GM12878 (cell line): Measurements from ENCODE around the gene TRPC3. TPM values are rescaled to one million over a fixed set of nuclear protein-coding genes. Genes with fewer than 3 reads are reported as not detected.
A peak's percentile ranks its signal among the peaks of the same experiment; 100 is the strongest.

Experiments used
- CBFB ChIP-seq: IDR thresholded peaks from 2 replicates; pipeline ENCODE4 v1.6.1; 2016; ENCODE audit warnings: antibody characterized with exemption, low read depth
- E2F4 ChIP-seq: IDR thresholded peaks from 2 replicates; pipeline ENCODE4 v1.6.1; 2012; ENCODE audit warnings: low read depth, low read length, improper control_type of control experiment
- EZH2 ChIP-seq: IDR thresholded peaks from 2 replicates; pipeline ENCODE4 v1.6.1; 2012; ENCODE audit warnings: low read depth, mild to moderate bottlenecking, control low read depth, inconsistent platforms, low read length, borderline replicate concordance; ENCODE audit not compliant: control insufficient read depth
- GATAD2B ChIP-seq: fragments of 450-650 bp; conservative IDR thresholded peaks from 2 replicates; pipeline ENCODE4 v1.6.1; 2017; ENCODE audit warnings: low read depth, mild to moderate bottlenecking, moderate library complexity
- HDGF ChIP-seq: fragments of 450-650 bp; IDR thresholded peaks from 2 replicates; pipeline ENCODE4 v1.6.1; 2016; ENCODE audit warnings: antibody characterized with exemption
- IRF5 ChIP-seq: fragments of 450-650 bp; IDR thresholded peaks from 2 replicates; pipeline ENCODE4 v1.6.1; 2017; ENCODE audit warnings: borderline replicate concordance
- NBN ChIP-seq: fragments of 450-650 bp; IDR thresholded peaks from 2 replicates; pipeline ENCODE4 v1.6.1; 2016
- SMC3 ChIP-seq: IDR thresholded peaks from 2 replicates; pipeline ENCODE4 v1.6.1; 2011; ENCODE audit warnings: low read length, improper control_type of control experiment, borderline replicate concordance
- SP1 ChIP-seq: IDR thresholded peaks from one replicate; pipeline ENCODE4 v1.6.1; 2011; ENCODE audit warnings: low read depth, low read length
- SREBF2 ChIP-seq: IDR thresholded peaks from 2 replicates; pipeline ENCODE4 v1.6.1; 2012; ENCODE audit warnings: mild to moderate bottlenecking, low read length
- SRF ChIP-seq, 2 experiments: IDR thresholded peaks; 2 replicates each; pipeline ENCODE4 v1.6.1; 2011; ENCODE audit warnings: low read depth in 2 of 2, low read length in 2 of 2, mild to moderate bottlenecking in 1 of 2, moderate library complexity in 1 of 2
- ZBED1 ChIP-seq: IDR thresholded peaks from 2 replicates; pipeline ENCODE4 v1.6.1; 2016; ENCODE audit warnings: borderline replicate concordance
- polyA plus RNA-seq, 11 experiments: library from polyadenylated mRNA; depleted of rRNA in 4 of 11; unstranded in 6 of 11; stranded (reverse) in 5 of 11; fragments of >200 nt; fragmentation: Nextera tagmentation in 4 of 11; fragmentation: Illumina TruSeq in 1 of 11; extraction: Ambion mirVana in 4 of 11; extraction: Trizol in 1 of 11; gene quantifications; 1 replicate in 1 of 11; 2 replicates in 10 of 11; pipeline versions ENCODE4 v1.2.1 to v1.2.3, GENCODE V29; 2011 to 2016; ENCODE audit warnings: inconsistent platforms in 2 of 11, missing spikeins in 2 of 11, low read depth in 1 of 11
- total RNA-seq, 4 experiments: library from RNA; depleted of rRNA in 3 of 4; stranded (reverse); fragments of >200 nt in 3 of 4; fragmentation: Illumina TruSeq in 1 of 4; extraction: Trizol in 1 of 4; gene quantifications; 2 replicates each; pipeline versions ENCODE4 v1.2.1 to v1.2.3, GENCODE V29; 2013 to 2021
- TF ChIP-seq, protein P1 (sequence below): fragments of 450-650 bp; IDR thresholded peaks from 2 replicates; pipeline ENCODE4 v1.6.1; 2016; ENCODE audit warnings: mild to moderate bottlenecking
- TF ChIP-seq, protein P2 (sequence below): fragments of 450-650 bp; IDR thresholded peaks from 2 replicates; pipeline ENCODE4 v1.6.1; 2018; ENCODE audit warnings: mild to moderate bottlenecking, low read depth, moderate library complexity; ENCODE audit not compliant: partially characterized antibody

TRPC3 gene
- total and polyA plus RNA-seq, 10 of the 15 experiments (the other 5 are each of a cell fraction or from before 2014, with no cell fraction given): not detected

- TF ChIP-seq SRF (IDR thresholded peaks at IDR 0.05; ENCODE audit: low read depth in 2 of 2, low read length in 2 of 2): peak; percentile 44 to 74; a peak in 1 of 4 replicates
- TF ChIP-seq SMC3: no peak
- no peak for TF ChIP-seq E2F4
- TF ChIP-seq NBN: peak; percentile 81; the same call in 1 of the 2 replicates
- TF ChIP-seq, protein P1, sequence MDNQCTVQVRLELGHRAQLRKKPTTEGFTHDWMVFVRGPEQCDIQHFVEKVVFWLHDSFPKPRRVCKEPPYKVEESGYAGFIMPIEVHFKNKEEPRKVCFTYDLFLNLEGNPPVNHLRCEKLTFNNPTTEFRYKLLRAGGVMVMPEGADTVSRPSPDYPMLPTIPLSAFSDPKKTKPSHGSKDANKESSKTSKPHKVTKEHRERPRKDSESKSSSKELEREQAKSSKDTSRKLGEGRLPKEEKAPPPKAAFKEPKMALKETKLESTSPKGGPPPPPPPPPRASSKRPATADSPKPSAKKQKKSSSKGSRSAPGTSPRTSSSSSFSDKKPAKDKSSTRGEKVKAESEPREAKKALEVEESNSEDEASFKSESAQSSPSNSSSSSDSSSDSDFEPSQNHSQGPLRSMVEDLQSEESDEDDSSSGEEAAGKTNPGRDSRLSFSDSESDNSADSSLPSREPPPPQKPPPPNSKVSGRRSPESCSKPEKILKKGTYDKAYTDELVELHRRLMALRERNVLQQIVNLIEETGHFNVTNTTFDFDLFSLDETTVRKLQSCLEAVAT: peak; percentile 22; the same call in 1 of the 2 replicates
- TF ChIP-seq SREBF2: no peak
- TF ChIP-seq EZH2: no peak
- no peak for TF ChIP-seq CBFB
- TF ChIP-seq GATAD2B: peak; percentile 52; the same call in 1 of the 2 replicates
- no peak for TF ChIP-seq IRF5
- TF ChIP-seq ZBED1: no peak
- TF ChIP-seq, protein P2, sequence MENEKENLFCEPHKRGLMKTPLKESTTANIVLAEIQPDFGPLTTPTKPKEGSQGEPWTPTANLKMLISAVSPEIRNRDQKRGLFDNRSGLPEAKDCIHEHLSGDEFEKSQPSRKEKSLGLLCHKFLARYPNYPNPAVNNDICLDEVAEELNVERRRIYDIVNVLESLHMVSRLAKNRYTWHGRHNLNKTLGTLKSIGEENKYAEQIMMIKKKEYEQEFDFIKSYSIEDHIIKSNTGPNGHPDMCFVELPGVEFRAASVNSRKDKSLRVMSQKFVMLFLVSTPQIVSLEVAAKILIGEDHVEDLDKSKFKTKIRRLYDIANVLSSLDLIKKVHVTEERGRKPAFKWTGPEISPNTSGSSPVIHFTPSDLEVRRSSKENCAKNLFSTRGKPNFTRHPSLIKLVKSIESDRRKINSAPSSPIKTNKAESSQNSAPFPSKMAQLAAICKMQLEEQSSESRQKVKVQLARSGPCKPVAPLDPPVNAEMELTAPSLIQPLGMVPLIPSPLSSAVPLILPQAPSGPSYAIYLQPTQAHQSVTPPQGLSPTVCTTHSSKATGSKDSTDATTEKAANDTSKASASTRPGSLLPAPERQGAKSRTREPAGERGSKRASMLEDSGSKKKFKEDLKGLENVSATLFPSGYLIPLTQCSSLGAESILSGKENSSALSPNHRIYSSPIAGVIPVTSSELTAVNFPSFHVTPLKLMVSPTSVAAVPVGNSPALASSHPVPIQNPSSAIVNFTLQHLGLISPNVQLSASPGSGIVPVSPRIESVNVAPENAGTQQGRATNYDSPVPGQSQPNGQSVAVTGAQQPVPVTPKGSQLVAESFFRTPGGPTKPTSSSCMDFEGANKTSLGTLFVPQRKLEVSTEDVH: no peak
- TF ChIP-seq SP1: peak; percentile 22
- peak; percentile 89 for TF ChIP-seq HDGF
Observed at GRCh38 chr4:121869841-121870822, 81.7 kb downstream of the TRPC3 start, which contains the start of gene BBS7 (continued).
